HG02678 (cell line): ENCODE results near the gene MAPKBP1.

Source experiments
- ATAC-seq: cut with Tn5 transposase; IDR thresholded peaks from one replicate; pipeline ENCODE4 v1.9.1; 2021; ENCODE audit warnings: mild to moderate bottlenecking, moderate library complexity; ENCODE audit not compliant: unreplicated experiment

The MAPKBP1 gene

DNA sequence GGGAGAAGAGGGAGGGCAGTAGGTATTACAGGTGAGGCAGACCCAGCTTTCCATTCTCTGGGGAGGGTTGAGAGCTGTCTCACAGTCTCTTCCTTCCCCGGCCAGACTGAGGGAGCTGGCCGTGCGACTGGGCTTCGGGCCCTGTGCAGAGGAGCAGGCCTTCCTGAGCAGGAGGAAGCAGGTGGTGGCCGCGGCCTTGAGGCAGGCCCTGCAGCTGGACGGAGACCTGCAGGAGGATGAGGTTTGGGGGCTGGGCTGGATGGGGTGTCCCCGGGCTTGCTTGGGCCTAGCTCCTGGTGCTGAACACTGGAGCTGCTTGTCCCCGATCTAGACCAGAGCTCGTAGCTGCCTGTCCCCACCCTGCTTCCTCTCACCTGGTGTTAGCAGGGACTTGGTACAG, 69.3 kb downstream of the MAPKBP1 start:
- ATAC-seq: no peak

DNA sequence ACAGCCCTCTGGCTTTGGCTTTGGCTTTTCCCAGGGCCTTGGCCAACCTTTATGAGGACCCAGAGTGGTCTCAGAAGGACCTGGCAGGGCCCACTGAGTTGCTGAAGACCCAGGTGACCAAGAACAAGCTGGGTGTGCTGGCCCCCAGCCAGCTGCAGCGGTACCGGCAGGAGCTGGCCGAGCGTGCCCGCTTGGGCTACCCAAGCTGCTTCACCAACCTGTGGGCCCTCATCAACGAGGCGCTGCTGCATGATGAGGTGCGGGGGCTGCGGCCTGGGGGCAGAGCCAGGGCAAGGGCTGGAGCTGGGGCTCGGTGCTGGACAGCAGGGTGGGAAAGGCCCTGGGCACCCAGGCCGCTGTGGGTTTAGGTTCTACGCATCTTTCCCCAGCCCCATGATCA, 70.5 kb downstream of the MAPKBP1 start:
- no peak for ATAC-seq

DNA sequence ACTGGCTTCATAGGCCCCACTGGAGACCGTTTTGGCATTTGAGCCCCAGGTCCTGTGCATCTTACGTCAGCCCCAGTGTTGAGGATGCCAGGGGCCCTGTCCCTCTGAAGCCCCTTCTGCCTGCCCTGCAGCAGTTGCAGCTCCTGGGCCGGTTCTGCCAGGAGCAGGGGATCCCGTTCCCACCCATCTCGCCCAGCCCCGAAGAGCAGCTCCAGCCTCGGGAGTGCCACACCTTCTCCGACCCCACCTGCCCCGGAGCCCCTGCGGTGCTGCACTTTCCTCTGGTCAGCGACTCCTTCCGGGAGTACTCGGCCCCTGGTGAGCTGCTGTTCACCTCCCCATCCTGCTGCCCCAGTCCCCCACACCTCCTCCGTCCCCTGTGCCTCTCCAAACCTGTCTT, 72.9 kb downstream of the MAPKBP1 start:
- no peak for ATAC-seq

DNA sequence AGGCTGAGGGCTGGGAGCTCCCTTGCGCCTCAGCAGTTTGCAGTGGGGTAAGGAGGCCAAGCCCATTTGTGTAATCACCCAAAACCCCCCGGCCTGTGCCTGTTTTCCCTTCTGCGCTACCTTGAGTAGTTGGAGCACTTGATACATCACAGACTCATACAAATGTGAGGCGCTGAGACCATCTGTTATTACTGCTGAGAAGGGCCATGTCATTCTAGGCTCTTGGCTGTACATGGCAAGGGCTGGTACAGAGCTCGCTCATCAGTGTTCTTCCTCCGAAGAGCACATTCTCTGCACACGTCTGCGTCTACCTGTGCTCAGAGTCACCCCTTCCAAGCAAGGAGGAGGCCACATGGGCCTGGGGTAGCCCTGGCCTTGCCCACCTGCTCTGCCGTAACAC, 73.7 kb downstream of the MAPKBP1 start:
- ATAC-seq: no peak

DNA sequence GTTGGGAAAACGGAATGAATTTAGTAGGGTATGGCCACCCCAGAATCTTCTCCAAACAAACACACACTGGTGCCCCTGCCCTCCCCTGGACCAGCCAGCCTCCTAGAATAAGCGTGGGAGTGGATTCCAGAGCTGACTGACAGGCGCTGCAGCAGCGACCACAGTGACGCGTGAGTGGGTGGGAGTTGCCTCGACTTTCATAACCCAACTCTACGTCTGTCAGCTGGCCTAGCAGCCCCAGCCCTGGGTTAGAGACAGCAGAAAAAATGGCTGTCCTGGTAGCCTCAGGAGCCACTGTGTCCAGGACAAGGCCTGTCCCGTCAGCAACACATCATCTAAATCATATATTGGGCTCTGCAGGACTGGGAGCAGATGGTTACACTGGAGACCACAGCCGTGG, 74.3 kb downstream of the MAPKBP1 start:
- ATAC-seq: no peak

DNA sequence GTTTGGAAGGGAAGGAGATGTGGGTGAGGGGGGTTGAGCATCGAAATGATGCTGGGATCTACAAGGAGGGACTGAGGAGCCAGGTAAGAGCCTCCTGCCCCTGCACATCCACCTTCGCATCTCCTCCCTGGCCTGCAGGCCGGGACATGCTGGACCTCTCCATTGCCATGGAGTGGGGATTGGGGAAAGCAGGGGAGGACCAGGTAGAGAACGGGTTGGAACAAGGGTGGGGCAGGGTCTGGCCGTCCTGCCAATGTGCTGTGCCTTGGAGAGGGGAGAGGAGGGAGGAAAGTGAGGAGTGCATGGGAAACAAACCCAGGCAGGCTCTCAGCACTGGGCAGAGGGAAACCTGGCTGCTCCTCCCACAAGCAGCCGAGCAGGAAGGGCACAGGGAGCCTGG, 74.9 kb downstream of the MAPKBP1 start:
- ATAC-seq: no peak

DNA sequence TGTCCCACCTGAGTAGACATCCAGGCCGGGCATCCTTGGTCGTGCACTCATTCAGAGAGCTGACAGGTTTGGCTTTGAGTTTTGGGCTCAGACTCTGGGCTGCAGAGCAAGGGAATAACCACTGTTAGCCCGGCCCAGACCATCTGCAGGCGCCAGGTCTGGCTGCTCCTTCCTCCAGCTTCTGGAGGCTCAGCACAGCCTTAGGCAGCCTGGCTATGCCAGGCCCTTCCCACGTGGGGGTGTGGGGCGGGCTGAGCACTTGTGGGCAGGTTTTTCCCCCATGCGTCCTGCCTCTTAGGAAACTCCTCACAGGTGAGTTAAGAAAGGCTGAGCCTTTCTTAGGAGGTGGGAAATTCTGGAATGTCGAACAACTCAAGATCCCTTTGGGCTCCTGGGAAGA, 75.6 kb downstream of the MAPKBP1 start:
- no peak for ATAC-seq

- ATAC-seq: no peak
Observed at GRCh38 chr15:41850482-41851166, 76.3 kb downstream of the MAPKBP1 start.

DNA sequence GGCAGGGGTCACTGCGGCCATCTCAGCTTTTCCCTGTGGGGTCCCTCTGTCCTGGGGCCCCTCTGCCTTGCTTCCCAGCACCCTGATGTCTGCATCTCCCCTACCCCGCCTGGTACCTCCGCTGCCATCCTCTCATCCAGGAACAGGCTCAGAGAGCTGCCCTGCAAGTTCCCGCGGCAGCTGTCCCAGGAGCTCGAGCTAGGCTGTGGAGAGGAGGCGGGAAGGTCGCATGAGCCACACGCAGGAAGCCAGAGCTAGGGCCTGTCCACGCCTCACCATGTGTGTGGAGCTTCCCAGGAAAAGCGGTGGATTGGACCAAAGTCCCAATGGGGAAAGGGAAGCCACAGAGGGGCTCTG, 76.9 kb downstream of the MAPKBP1 start:
- no peak for ATAC-seq

- no peak for ATAC-seq
Observed at GRCh38 chr15:41851755-41852370, 77.6 kb downstream of the MAPKBP1 start.

GRCh38 chr15:41852736-41853590, 78.7 kb downstream of the MAPKBP1 start:
- ATAC-seq: no peak

GRCh38 chr15:41853831-41854230, 79.5 kb downstream of the MAPKBP1 start:
- ATAC-seq: no peak

DNA sequence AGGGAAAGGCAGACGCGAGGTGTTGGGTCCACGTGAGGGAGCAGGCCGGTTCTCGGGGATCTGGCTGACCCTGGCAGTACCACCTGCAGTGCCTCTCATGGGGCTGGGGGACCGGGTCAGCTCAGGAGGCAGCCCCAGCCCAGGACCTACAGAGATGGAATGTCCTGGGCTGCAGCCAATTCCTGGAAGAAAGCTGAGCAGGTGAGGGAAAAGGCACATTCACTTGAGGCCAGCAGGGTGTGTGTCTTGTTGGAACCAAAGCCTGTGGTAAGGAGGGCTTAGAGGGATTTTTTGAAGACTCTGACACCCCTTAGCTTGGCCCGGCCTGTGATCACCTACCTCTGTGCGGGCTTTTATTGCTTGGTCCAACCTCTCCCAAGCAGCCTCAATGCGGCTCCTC, 80.2 kb downstream of the MAPKBP1 start:
- ATAC-seq: no peak

DNA sequence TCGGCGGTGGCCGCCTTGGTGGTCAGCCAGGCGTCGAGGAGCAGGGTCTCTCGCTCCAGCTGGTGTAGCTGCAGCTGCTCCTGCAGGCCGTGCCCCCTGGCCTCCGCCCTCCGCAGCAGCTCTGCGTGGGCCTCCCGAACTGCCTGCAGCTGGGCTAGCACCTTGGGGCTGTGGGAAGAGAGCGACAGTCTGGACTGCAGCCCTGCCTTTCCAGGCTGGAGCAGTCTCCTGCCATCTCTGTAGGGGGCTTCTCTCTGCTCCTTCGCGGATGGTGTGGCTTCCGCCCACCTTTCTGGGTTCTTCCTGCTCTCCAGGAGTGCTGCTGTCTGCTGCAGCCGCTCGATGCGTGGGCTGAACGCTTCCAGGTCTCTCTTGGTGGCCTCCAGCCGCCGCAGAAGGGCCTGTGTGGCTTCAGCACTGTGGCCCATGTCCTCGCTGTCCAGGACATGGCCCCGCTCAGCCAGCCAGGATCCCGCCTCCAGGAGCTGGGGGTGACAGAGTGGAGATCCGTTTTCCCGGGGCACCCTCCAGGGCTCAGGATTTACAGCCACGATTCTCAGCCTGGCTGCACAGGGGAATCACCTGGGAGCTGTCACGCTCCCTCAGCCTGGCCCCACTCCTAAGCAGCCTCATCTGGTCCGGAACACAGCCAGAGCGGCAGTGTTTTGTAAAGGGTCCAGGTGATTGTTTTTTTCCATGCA, 81.1 kb downstream of the MAPKBP1 start:
- no peak for ATAC-seq

- no peak for ATAC-seq
Observed at GRCh38 chr15:41856262-41856661, 82.0 kb downstream of the MAPKBP1 start.

- no peak for ATAC-seq
Observed at GRCh38 chr15:41856716-41857115, 82.4 kb downstream of the MAPKBP1 start.

DNA sequence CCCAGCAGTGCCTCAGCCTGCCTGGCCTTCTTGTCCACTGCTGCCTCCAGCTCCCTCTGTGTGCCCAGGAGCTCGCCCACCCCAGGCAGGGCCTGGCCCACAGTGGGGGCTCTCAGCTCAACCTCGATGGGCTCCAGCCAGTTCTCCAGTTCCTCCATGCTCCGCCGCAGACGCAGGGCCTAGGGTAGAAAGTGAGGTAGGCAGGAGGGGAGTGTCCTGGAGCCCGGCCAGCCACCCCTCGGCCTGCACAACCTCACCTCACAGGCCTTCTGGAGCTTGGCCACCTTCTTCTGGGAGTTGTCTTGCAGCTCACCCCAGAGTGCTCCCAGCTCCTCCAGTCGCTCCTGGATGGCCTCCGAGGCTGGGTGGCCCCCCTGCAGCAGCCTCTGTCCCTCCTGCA, 83.0 kb downstream of the MAPKBP1 start:
- no peak for ATAC-seq

GRCh38 chr15:41858756-41859155, 84.5 kb downstream of the MAPKBP1 start:
- ATAC-seq: no peak

- ATAC-seq: no peak
Observed at GRCh38 chr15:41860049-41860828, 86.0 kb downstream of the MAPKBP1 start.

- no peak for ATAC-seq
Observed at GRCh38 chr15:41861736-41862356, 87.6 kb downstream of the MAPKBP1 start.
